GM23338 (cell line): ENCODE data around the gene DNASE1L2. TPM values are rescaled to one million over a fixed set of nuclear protein-coding genes. Genes with fewer than 3 reads are reported as not detected.
"Not testable (repeated sequence)": the region's sequence is repeated elsewhere in the genome, so short reads cannot be mapped to it uniquely, and the experiment has no call there.

Experiments used
- ATAC-seq: fragments of 200-7000 bp; cut with Tn5 transposase; 3 replicates; pipeline ENCODE4 v1.9.1; 2020
- DNase-seq: peaks from one replicate; pipeline ENCODE4 v3.0.0-alpha.2; 2015; ENCODE audit warnings: low spot score
- H2AFZ ChIP-seq: fragments of 200-600 bp; sonication (generic); 2 replicates; pipeline ENCODE4 v1.8.0; 2016; ENCODE audit warnings: antibody characterized with exemption, mild to moderate bottlenecking, moderate library complexity
- H3F3A ChIP-seq: fragments of 200-600 bp; sonication (generic); replicated peaks from 2 replicates; pipeline ENCODE4 v1.8.0; 2017; ENCODE audit warnings: antibody characterized with exemption, mixed run types, low read depth
- H3K27ac ChIP-seq: fragments of 200-600 bp; sonication (generic); 2 replicates; pipeline ENCODE4 v1.6.1; 2016; ENCODE audit warnings: low read depth
- H3K27me3 ChIP-seq: fragments of 200-600 bp; sonication (generic); 2 replicates; pipeline ENCODE4 v1.8.0; 2016; ENCODE audit warnings: mild to moderate bottlenecking, mixed run types, moderate library complexity; ENCODE audit not compliant: insufficient read depth
- H3K36me3 ChIP-seq: fragments of 200-600 bp; sonication (generic); 2 replicates; pipeline ENCODE4 v1.8.0; 2016; ENCODE audit warnings: mild to moderate bottlenecking; ENCODE audit not compliant: insufficient read depth
- H3K4me1 ChIP-seq: fragments of 200-600 bp; sonication (generic); 2 replicates; pipeline ENCODE4 v1.8.0; 2016; ENCODE audit warnings: mild to moderate bottlenecking, moderate library complexity; ENCODE audit not compliant: insufficient read depth
- H3K4me2 ChIP-seq: fragments of 200-600 bp; sonication (generic); 2 replicates; pipeline ENCODE4 v1.7.1; 2017; ENCODE audit warnings: mixed run types
- H3K4me3 ChIP-seq: fragments of 200-600 bp; sonication (generic); 2 replicates; pipeline ENCODE4 v1.6.1; 2016; ENCODE audit warnings: mixed run types
- H3K79me2 ChIP-seq: fragments of 200-600 bp; sonication (generic); replicated peaks from 2 replicates; pipeline ENCODE4 v1.8.0; 2017; ENCODE audit warnings: mild to moderate bottlenecking; ENCODE audit not compliant: insufficient read depth
- H3K9me2 ChIP-seq: fragments of 200-600 bp; sonication (generic); 2 replicates; pipeline ENCODE4 v1.8.0; 2017; ENCODE audit not compliant: insufficient read depth
- H4K20me1 ChIP-seq: fragments of 200-600 bp; sonication (generic); replicated peaks from 2 replicates; pipeline ENCODE4 v1.8.0; 2017; ENCODE audit warnings: mild to moderate bottlenecking; ENCODE audit not compliant: insufficient read depth
- H3K27ac Mint-ChIP-seq: 2 replicates; pipeline ENCODE4 v1.8.0; 2020; ENCODE audit warnings: inconsistent platforms, mild to moderate bottlenecking, moderate library complexity, mixed read lengths
- H3K27me3 Mint-ChIP-seq: 3 replicates; pipeline ENCODE4 v1.8.0; 2022; ENCODE audit warnings: low read depth, mild to moderate bottlenecking, moderate library complexity, mixed read lengths, inconsistent platforms; ENCODE audit not compliant: insufficient read depth, poor library complexity
- H3K36me3 Mint-ChIP-seq: 3 replicates; pipeline ENCODE4 v1.8.0; 2021; ENCODE audit warnings: low read depth, mild to moderate bottlenecking, inconsistent platforms, moderate library complexity, mixed read lengths
- H3K4me1 Mint-ChIP-seq: 3 replicates; pipeline ENCODE4 v1.8.0; 2020; ENCODE audit warnings: mild to moderate bottlenecking, inconsistent platforms, mixed read lengths
- H3K4me3 Mint-ChIP-seq: 3 replicates; pipeline ENCODE4 v1.8.0; 2021; ENCODE audit warnings: moderate library complexity, mild to moderate bottlenecking, inconsistent platforms, mixed read lengths
- H3K9me3 Mint-ChIP-seq: 3 replicates; pipeline ENCODE4 v1.8.0; 2020; ENCODE audit warnings: moderate library complexity, mild to moderate bottlenecking, inconsistent platforms, mixed read lengths
- CREB1 ChIP-seq: fragments of 250-450 bp; sonication (Bioruptor Pico); IDR thresholded peaks from 2 replicates; pipeline ENCODE4 v1.5.0; 2020; ENCODE audit warnings: low read depth, mild to moderate bottlenecking, moderate library complexity
- CTCF ChIP-seq, 2 experiments: fragments of 200-600 bp in 1 of 2; sonication (generic) in 1 of 2; conservative IDR thresholded peaks; 2 replicates each; pipeline versions ENCODE4 v1.5.1 to v1.6.1; 2016 to 2017; ENCODE audit warnings: antibody characterized with exemption in 2 of 2, low read depth in 2 of 2, mild to moderate bottlenecking in 2 of 2, moderate library complexity in 1 of 2
- ETS1 ChIP-seq: IDR thresholded peaks from 2 replicates; pipeline ENCODE4 v1.6.1; 2016; ENCODE audit warnings: antibody characterized with exemption
- EZH2 ChIP-seq: fragments of 200-600 bp; sonication (generic); IDR thresholded peaks from one replicate; pipeline ENCODE4 v1.8.0; 2017; ENCODE audit warnings: antibody characterized with exemption, mild to moderate bottlenecking, low read depth; ENCODE audit not compliant: unreplicated experiment
- EZH2phosphoT487 ChIP-seq: fragments of 200-600 bp; sonication (generic); IDR thresholded peaks from one replicate; pipeline ENCODE4 v1.8.1; 2018; ENCODE audit warnings: antibody characterized with exemption; ENCODE audit not compliant: unreplicated experiment
- JUNB ChIP-seq: IDR thresholded peaks from one replicate; pipeline ENCODE4 v1.6.1; 2016; ENCODE audit warnings: antibody characterized with exemption; ENCODE audit not compliant: unreplicated experiment
- NANOG ChIP-seq: IDR thresholded peaks from 2 replicates; pipeline ENCODE4 v1.6.1; 2016; ENCODE audit warnings: antibody characterized with exemption, borderline replicate concordance
- STAT1 ChIP-seq: IDR thresholded peaks from one replicate; pipeline ENCODE4 v1.6.1; 2016; ENCODE audit warnings: antibody characterized with exemption; ENCODE audit not compliant: unreplicated experiment
- ZNF114 ChIP-seq: fragments of 250-450 bp; sonication (Bioruptor Pico); IDR thresholded peaks from 2 replicates; pipeline ENCODE4 v1.5.0; 2020; ENCODE audit warnings: mild to moderate bottlenecking, moderate library complexity
- ZNF331 ChIP-seq: fragments of 250-450 bp; sonication (Bioruptor Pico); IDR thresholded peaks from 2 replicates; pipeline ENCODE4 v1.5.0; 2020; ENCODE audit warnings: low read depth, mild to moderate bottlenecking, moderate library complexity
- polyA plus RNA-seq: library from polyadenylated mRNA; unstranded; fragments of >200 nt; fragmentation: Nextera tagmentation; extraction: Ambion mirVana; gene quantifications from 2 replicates; pipeline ENCODE4 v1.2.1, GENCODE V29; 2016
- total RNA-seq: library from RNA; depleted of rRNA; stranded (reverse); fragments of >200 nt; shearing (Covaris generic); gene quantifications from 2 replicates; pipeline ENCODE4 v1.2.3, GENCODE V29; 2014
- TF ChIP-seq, protein P1 (sequence below): IDR thresholded peaks from one replicate; pipeline ENCODE4 v1.6.1; 2018; ENCODE audit warnings: antibody characterized with exemption; ENCODE audit not compliant: unreplicated experiment

Gene DNASE1L2
- total and polyA plus RNA-seq, 2 experiments from 2014 or later, result 0.23 TPM; not detected in 1

GRCh38 chr16:2257726-2258125 lies 21.5 kb downstream of the DNASE1L2 start:
- H3K4me3 Mint-ChIP-seq, result no peak overlapping the region
- peaks cover 9% of the 10 kb centered on the region for H3K27me3 Mint-ChIP-seq
- H4K20me1 ChIP-seq, result peaks cover 62% of the 10 kb centered on the region
- 0 out of 2 replicates have a peak overlapping the region, but pooled peaks have one; percentile 36 for H3K27ac ChIP-seq
- H3K36me3 ChIP-seq, result peaks cover 83% of the 10 kb centered on the region
- no peak for DNase-seq
- peaks cover 76% of the 10 kb centered on the region for H3F3A ChIP-seq
- H3K79me2 ChIP-seq, result peaks cover 60% of the 10 kb centered on the region
- H3K36me3 Mint-ChIP-seq, result peaks cover 100% of the 10 kb centered on the region
- H3K4me3 ChIP-seq, result no peak overlapping the region
- H3K9me2 ChIP-seq, result no peaks in the 10 kb centered on the region
- peaks cover 7% of the 10 kb centered on the region; the same call in 2 of the 3 replicates for H3K4me1 Mint-ChIP-seq
- H2AFZ ChIP-seq, result no peak overlapping the region
- TF ChIP-seq ZNF331 (CRISPR knock-in tag) (no peak), NANOG (no peak)
- ATAC-seq, result no peak
- no peak overlapping the region for H3K27ac Mint-ChIP-seq
- H3K4me1 ChIP-seq, result no peaks in the 10 kb centered on the region
- no peaks in the 10 kb centered on the region for H3K9me3 Mint-ChIP-seq
- no peaks in the 10 kb centered on the region for H3K27me3 ChIP-seq
- no peak overlapping the region for H3K4me2 ChIP-seq

DNA sequence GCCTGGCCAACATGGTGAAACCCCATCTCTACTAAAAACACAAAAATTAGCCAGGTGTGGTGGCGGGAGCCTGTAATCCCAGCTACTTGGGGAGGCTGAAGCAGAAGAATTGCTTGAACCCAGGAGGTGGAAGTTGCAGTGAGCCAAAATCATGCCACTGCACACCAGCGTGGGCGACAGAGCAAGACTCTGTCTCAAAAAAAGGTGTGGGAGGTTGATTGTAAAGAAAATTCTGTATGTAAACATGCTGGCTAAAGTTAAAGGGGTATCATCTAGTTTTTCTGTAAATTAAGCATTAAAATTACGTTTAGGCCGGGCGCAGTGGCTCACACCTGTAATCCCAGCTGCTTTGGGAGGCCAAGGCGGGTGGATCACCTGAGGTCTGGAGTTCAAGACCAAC lies 22.3 kb downstream of the DNASE1L2 start:
- not testable (repeated sequence) for H3K4me3 Mint-ChIP-seq, ATAC-seq, H3K4me2 ChIP-seq, H3K4me1 ChIP-seq, DNase-seq, H3K27me3 Mint-ChIP-seq, H3K9me3 Mint-ChIP-seq, H2AFZ ChIP-seq, H3K9me2 ChIP-seq, H3K27me3 ChIP-seq, H3K4me1 Mint-ChIP-seq, H3K4me3 ChIP-seq, H3K27ac Mint-ChIP-seq
- H3K79me2 ChIP-seq, result peaks cover 68% of the 10 kb centered on the region
- peaks cover 67% of the 10 kb centered on the region for H4K20me1 ChIP-seq
- H3K36me3 Mint-ChIP-seq, result peaks cover 100% of the 10 kb centered on the region
- 0 out of 2 replicates have a peak overlapping the region, but pooled peaks have one; percentile 74 for H3K27ac ChIP-seq
- peaks cover 69% of the 10 kb centered on the region for H3F3A ChIP-seq
- peaks cover 91% of the 10 kb centered on the region for H3K36me3 ChIP-seq

- Histone ChIP-seq H2AFZ (no peak overlapping the region), H3K9me2 (no peaks in the 10 kb centered on the region), H3K4me2 (no peak overlapping the region), H3F3A (peaks cover 60% of the 10 kb centered on the region), H3K27me3 (no peaks in the 10 kb centered on the region), H3K4me1 (peaks cover under 1% of the 10 kb centered on the region; the same call in 1 of the 2 replicates), H3K27ac (no peak overlapping the region), H3K79me2 (peaks cover 85% of the 10 kb centered on the region), H4K20me1 (peaks cover 70% of the 10 kb centered on the region), H3K4me3 (no peak overlapping the region), H3K36me3 (peaks cover 84% of the 10 kb centered on the region)
- Mint-ChIP-seq H3K4me1 (peaks cover 8% of the 10 kb centered on the region; the same call in 2 of the 3 replicates), H3K27me3 (peaks cover 3% of the 10 kb centered on the region), H3K4me3 (no peak overlapping the region), H3K36me3 (peaks cover 100% of the 10 kb centered on the region), H3K9me3 (no peaks in the 10 kb centered on the region), H3K27ac (no peak overlapping the region)
- DNase-seq (no peak), ATAC-seq (no peak)
- TF ChIP-seq ETS1 (no peak), ZNF114 (CRISPR knock-in tag) (no peak), JUNB (no peak), CREB1 (CRISPR knock-in tag) (no peak), STAT1 (no peak), CTCF (conservative IDR thresholded peaks at IDR 0.05; ENCODE audit: low read depth in 2 of 2) (no peak), EZH2 (no peak), EZH2phosphoT487 (no peak), ZNF331 (CRISPR knock-in tag) (no peak), NANOG (no peak)
- TF ChIP-seq, protein P1, sequence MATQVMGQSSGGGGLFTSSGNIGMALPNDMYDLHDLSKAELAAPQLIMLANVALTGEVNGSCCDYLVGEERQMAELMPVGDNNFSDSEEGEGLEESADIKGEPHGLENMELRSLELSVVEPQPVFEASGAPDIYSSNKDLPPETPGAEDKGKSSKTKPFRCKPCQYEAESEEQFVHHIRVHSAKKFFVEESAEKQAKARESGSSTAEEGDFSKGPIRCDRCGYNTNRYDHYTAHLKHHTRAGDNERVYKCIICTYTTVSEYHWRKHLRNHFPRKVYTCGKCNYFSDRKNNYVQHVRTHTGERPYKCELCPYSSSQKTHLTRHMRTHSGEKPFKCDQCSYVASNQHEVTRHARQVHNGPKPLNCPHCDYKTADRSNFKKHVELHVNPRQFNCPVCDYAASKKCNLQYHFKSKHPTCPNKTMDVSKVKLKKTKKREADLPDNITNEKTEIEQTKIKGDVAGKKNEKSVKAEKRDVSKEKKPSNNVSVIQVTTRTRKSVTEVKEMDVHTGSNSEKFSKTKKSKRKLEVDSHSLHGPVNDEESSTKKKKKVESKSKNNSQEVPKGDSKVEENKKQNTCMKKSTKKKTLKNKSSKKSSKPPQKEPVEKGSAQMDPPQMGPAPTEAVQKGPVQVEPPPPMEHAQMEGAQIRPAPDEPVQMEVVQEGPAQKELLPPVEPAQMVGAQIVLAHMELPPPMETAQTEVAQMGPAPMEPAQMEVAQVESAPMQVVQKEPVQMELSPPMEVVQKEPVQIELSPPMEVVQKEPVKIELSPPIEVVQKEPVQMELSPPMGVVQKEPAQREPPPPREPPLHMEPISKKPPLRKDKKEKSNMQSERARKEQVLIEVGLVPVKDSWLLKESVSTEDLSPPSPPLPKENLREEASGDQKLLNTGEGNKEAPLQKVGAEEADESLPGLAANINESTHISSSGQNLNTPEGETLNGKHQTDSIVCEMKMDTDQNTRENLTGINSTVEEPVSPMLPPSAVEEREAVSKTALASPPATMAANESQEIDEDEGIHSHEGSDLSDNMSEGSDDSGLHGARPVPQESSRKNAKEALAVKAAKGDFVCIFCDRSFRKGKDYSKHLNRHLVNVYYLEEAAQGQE, result no peak
These were observed 24.0 kb downstream of the DNASE1L2 start for GRCh38 chr16:2260250-2260649.
